KMS-11 (cell line): Measurements from ENCODE around the gene GLIS1.

Source experiments
- H2AFZ ChIP-seq: fragments of 200-600 bp; sonication (generic); 2 replicates; pipeline ENCODE4 v1.6.1; 2016; ENCODE audit warnings: antibody characterized with exemption, mixed run types, low read depth
- H3K27ac ChIP-seq: fragments of 200-600 bp; sonication (generic); 2 replicates; pipeline ENCODE4 v1.6.1; 2016; ENCODE audit warnings: mild to moderate bottlenecking, mixed run types
- H3K27me3 ChIP-seq: fragments of 200-600 bp; sonication (generic); 2 replicates; pipeline ENCODE4 v1.6.1; 2017; ENCODE audit warnings: mild to moderate bottlenecking, low read depth, mixed run types, moderate library complexity; ENCODE audit not compliant: insufficient read depth
- H3K36me3 ChIP-seq: fragments of 200-600 bp; sonication (generic); 2 replicates; pipeline ENCODE4 v1.6.1; 2017; ENCODE audit warnings: mild to moderate bottlenecking, mixed run types; ENCODE audit not compliant: insufficient read depth
- H3K4me1 ChIP-seq: fragments of 200-600 bp; sonication (generic); 2 replicates; pipeline ENCODE4 v1.6.1; 2016; ENCODE audit warnings: mild to moderate bottlenecking, low read depth, mixed run types; ENCODE audit not compliant: poor library complexity, severe bottlenecking
- H3K4me2 ChIP-seq: fragments of 200-600 bp; sonication (generic); 2 replicates; pipeline ENCODE4 v1.7.0; 2016; ENCODE audit warnings: mild to moderate bottlenecking, mixed run types
- H3K4me3 ChIP-seq: fragments of 200-600 bp; sonication (generic); IDR thresholded peaks from 2 replicates; pipeline ENCODE4 v1.6.1; 2017; ENCODE audit warnings: low read depth, low read length, mixed read lengths; ENCODE audit not compliant: insufficient read depth
- H3K79me2 ChIP-seq: fragments of 200-600 bp; sonication (generic); 2 replicates; pipeline ENCODE4 v1.6.1; 2016; ENCODE audit warnings: low read depth, mixed run types; ENCODE audit not compliant: insufficient read depth
- H3K9ac ChIP-seq: fragments of 200-600 bp; sonication (generic); 2 replicates; pipeline ENCODE4 v1.6.1; 2016; ENCODE audit warnings: mild to moderate bottlenecking, mixed run types
- H4K20me1 ChIP-seq: fragments of 200-600 bp; sonication (generic); 2 replicates; pipeline ENCODE4 v1.6.1; 2016; ENCODE audit warnings: mild to moderate bottlenecking, mixed run types; ENCODE audit not compliant: insufficient read depth
- CTCF ChIP-seq: fragments of 200-600 bp; sonication (generic); conservative IDR thresholded peaks from 2 replicates; pipeline ENCODE4 v1.6.1; 2017; ENCODE audit warnings: low read depth, mild to moderate bottlenecking, antibody characterized with exemption, low read length, moderate library complexity, mixed read lengths

The GLIS1 gene

DNA sequence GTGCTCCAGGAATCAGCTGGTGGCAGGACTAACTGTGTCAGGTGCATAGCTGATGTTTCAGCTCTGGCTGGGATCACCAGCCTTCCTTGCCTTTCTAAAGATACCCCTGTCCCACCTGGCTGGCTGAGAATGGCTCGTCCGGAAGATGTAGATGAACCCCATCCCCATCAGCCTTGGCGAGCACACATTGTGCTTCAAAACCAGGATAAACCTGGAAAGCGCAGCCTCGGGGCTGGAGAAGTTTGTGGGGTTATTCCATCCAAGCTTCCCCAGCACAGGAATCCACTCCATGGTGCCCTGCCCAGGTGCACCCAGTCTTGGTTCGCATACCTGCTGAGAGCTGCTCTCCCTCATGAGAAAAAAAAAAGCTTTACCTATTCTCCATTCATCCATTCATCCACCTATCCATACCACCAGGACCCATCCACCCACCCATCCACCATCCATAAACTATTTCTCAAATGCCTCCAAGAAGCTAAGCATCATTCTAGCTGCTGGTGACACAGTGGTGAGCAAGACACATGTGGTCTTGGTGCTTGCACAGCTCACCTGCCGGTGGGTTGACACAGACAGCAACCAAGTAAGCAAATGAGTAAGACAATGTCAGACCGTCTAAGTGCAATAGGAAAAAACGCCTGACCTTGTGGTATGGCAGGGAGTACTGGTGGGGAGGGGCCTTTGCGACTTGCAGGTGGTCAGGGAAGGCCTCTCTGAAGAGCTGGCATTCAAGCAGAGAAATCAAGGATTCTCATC is 185.8 kb downstream of the GLIS1 start:
- H3K27ac ChIP-seq: no peak overlapping the region
- H4K20me1 ChIP-seq: no peaks in the 10 kb centered on the region
- H3K4me2 ChIP-seq: no peak overlapping the region; the same call in 1 of the 2 replicates
- H3K4me1 ChIP-seq: peaks cover 13% of the 10 kb centered on the region
- no peak overlapping the region for H3K4me3 ChIP-seq
- H3K79me2 ChIP-seq: no peaks in the 10 kb centered on the region
- TF ChIP-seq CTCF: no peak
- no peak overlapping the region for H2AFZ ChIP-seq
- no peaks in the 10 kb centered on the region for H3K27me3 ChIP-seq
- no peaks in the 10 kb centered on the region for H3K36me3 ChIP-seq
- no peak overlapping the region for H3K9ac ChIP-seq

DNA sequence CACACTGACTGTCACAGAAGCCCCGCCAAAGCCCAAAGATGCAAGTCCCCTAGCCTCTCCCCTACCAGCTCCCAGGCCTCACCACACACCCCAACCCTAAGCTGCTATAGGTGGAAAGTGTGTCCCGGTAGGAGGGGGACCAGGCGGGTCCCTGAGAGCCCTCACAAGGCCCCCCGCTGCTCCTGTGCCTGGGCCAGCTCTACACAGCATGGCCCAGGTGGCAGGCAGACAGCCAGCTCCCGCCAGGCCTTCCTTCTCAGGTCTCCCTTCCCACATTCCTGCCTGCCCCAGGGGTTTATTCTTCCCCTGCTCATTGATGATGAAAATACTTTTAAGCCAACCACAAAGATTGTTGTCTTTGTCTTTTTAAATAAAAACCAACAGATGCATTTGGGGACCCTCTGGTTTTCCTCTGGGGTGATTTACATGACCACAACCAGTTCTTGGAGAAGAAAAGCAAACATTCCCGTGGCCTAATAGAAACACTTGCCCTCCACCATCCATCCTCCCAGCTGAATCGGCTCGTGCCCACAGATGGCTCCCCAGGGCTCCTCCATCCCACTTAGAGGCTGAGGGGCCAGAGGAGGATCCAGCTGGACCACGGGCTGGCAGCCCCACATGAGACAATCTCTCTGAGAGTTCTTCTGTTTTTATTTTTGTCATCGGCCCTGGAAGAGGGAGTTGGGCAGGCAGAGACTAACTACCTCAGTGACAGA is 186.7 kb downstream of the GLIS1 start:
- no peaks in the 10 kb centered on the region for H3K79me2 ChIP-seq
- H3K27ac ChIP-seq: no peak overlapping the region
- H3K27me3 ChIP-seq: no peaks in the 10 kb centered on the region
- H3K4me3 ChIP-seq: no peak overlapping the region
- H3K4me2 ChIP-seq: no peak overlapping the region
- H2AFZ ChIP-seq: no peak overlapping the region
- no peak overlapping the region for H3K9ac ChIP-seq
- TF ChIP-seq CTCF: no peak
- H3K4me1 ChIP-seq: peaks cover 13% of the 10 kb centered on the region
- H3K36me3 ChIP-seq: no peaks in the 10 kb centered on the region
- no peaks in the 10 kb centered on the region for H4K20me1 ChIP-seq

DNA sequence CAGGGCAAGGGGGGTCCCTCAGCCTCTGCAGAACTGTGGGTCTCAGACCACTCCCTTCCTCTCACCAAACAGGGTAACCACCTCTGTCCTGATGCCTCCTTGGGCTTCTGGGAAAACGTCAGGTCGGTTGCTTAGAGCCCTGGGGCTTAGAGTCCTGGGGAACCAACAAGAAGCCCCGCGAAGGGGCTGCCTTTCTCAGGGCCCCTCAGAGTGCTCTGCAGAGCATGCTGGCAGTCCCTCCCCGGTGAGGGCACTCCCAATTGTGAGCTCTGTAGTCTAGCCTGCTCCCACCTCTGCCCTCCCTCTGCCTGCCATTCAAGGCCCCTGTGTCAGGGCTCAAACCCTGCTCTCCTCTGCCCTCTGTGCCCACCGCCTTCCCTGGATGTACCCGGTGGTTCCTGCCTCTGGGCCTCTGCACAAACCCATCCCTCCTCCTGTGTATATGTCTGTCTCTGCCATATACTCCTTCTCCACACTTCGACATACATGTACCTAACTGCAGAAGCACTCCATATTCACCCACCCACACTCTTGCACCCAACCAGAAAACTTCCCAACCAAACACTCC is 187.5 kb downstream of the GLIS1 start:
- Histone ChIP-seq H3K79me2 (no peaks in the 10 kb centered on the region), H4K20me1 (no peaks in the 10 kb centered on the region), H2AFZ (no peak overlapping the region), H3K4me3 (no peak overlapping the region), H3K36me3 (no peaks in the 10 kb centered on the region), H3K27ac (no peak overlapping the region), H3K9ac (no peak overlapping the region), H3K4me1 (peaks cover 13% of the 10 kb centered on the region), H3K27me3 (no peaks in the 10 kb centered on the region), H3K4me2 (no peak overlapping the region)
- no peak for TF ChIP-seq CTCF

GRCh38 chr1:53550201-53550741 is 188.7 kb downstream of the GLIS1 start:
- H3K36me3 ChIP-seq: no peaks in the 10 kb centered on the region
- no peak for TF ChIP-seq CTCF
- no peak overlapping the region for H3K4me2 ChIP-seq

More at GRCh38 chr1:53550201-53550741, 188.7 kb downstream of the GLIS1 start:
- no peak overlapping the region for H2AFZ ChIP-seq
- no peak overlapping the region for H3K9ac ChIP-seq
- no peaks in the 10 kb centered on the region for H4K20me1 ChIP-seq
- H3K27ac ChIP-seq: no peak overlapping the region
- H3K4me1 ChIP-seq: peaks cover 13% of the 10 kb centered on the region
- H3K4me3 ChIP-seq: no peak overlapping the region
- H3K27me3 ChIP-seq: no peaks in the 10 kb centered on the region
- no peaks in the 10 kb centered on the region for H3K79me2 ChIP-seq
